Left lung (tissue), 10 donors: ENCODE results near the gene TWIST2. TPM values are rescaled to one million over a fixed set of nuclear protein-coding genes. Genes with fewer than 3 reads are reported as not detected.

ENCODE experiments used
- ATAC-seq: fragments of 200-7000 bp; cut with Tn5 transposase; one replicate; pipeline ENCODE4 v1.9.1; 2020; ENCODE audit warnings: moderate library complexity
- DNase-seq, 4 donors: peaks; one replicate each; pipeline ENCODE4 v3.0.0-alpha.2; 2013 to 2020
- H3K27ac ChIP-seq, 2 donors: fragments of 200-600 bp; sonication (generic) in 1 of 2; one replicate each; pipeline versions ENCODE4 v1.5.0 to v1.8.0; 2020 to 2021
- H3K27me3 ChIP-seq, 2 donors: fragments of 200-600 bp; sonication (generic) in 1 of 2; one replicate each; pipeline versions ENCODE4 v1.5.0 to v1.8.0; 2020 to 2021
- H3K36me3 ChIP-seq, 2 donors: fragments of 200-600 bp; sonication (generic) in 1 of 2; one replicate each; pipeline versions ENCODE4 v1.5.0 to v1.8.0; 2020 to 2021
- H3K4me1 ChIP-seq, 2 donors: fragments of 200-600 bp; one replicate each; pipeline ENCODE4 v1.8.0; 2021
- H3K4me3 ChIP-seq, 2 donors: fragments of 200-600 bp; sonication (generic) in 1 of 2; one replicate each; pipeline versions ENCODE4 v1.5.0 to v1.8.0; 2020 to 2021; ENCODE audit warnings: mild to moderate bottlenecking in 1 of 2
- H3K9me3 ChIP-seq, 2 donors: fragments of 200-600 bp; sonication (generic) in 1 of 2; one replicate each; pipeline versions ENCODE4 v1.5.0 to v1.8.0; 2020 to 2021
- CTCF ChIP-seq, 2 donors: fragments of 200-600 bp; sonication (generic) in 1 of 2; IDR thresholded peaks; one replicate each; pipeline versions ENCODE4 v1.5.0 to v1.8.0; 2021; ENCODE audit warnings: antibody characterized with exemption in 2 of 2
- intact Hi-C, 2 donors: fragments of 100-400 bp; cut with DNase I; formaldehyde crosslinking; loops; one replicate each; pipeline versions ENCODE4 v1.11.2 to v1.14.2; 2022
- polyA plus RNA-seq, 6 donors: library from polyadenylated mRNA; unstranded; fragments of 120-200 nt; gene quantifications; one replicate each; pipeline ENCODE4 v1.2.1, GENCODE V29; 2013; ENCODE audit not compliant: insufficient read length in 6 of 6
- total RNA-seq, 2 donors: library from RNA; stranded (reverse); fragmentation: NEBNext Ultra II Directional; extraction: Animal tissue kit (Norgen Biotek cat#: 25700); gene quantifications; one replicate each; pipeline ENCODE4 v1.2.1, GENCODE V29; 2021
- donor health status: DM: no; HTN: yes; CAD: no.
- donor health status: DM: no; HTN: no; CAD: no.

Gene TWIST2
- total and polyA plus RNA-seq, 8 donors = 4.0 to 12.8 (median 5.3) TPM

- Histone ChIP-seq H3K36me3 (no peaks in the 10 kb centered on the region), H3K27me3 (no peaks in the 10 kb centered on the region), H3K4me1 (no peaks in the 10 kb centered on the region), H3K4me3 (no peak overlapping the region), H3K27ac (no peak overlapping the region), H3K9me3 (no peaks in the 10 kb centered on the region)
- intact Hi-C loops = no loop called here
- ATAC-seq (no peak), DNase-seq (peak in 1 of 4 donors; percentile 11)
- TF ChIP-seq CTCF (IDR thresholded peaks at IDR 0.05) = no peak
Measured at GRCh38 chr2:238942080-238942725, 94.3 kb downstream of the TWIST2 start.

- H3K27ac ChIP-seq = no peak overlapping the region
- no peaks in the 10 kb centered on the region for H3K4me1 ChIP-seq
- no peaks in the 10 kb centered on the region for H3K36me3 ChIP-seq
- intact Hi-C loops = no loop called here
- ATAC-seq (no peak), DNase-seq (peak in 1 of 4 donors; percentile 10)
- H3K4me3 ChIP-seq = no peak overlapping the region
- H3K9me3 ChIP-seq = no peaks in the 10 kb centered on the region
- TF ChIP-seq CTCF (IDR thresholded peaks at IDR 0.05) = no peak
- H3K27me3 ChIP-seq = no peaks in the 10 kb centered on the region
Measured at GRCh38 chr2:238942726-238943300, 94.9 kb downstream of the TWIST2 start.

GRCh38 chr2:238943338-238944067, 95.6 kb downstream of the TWIST2 start:
- Histone ChIP-seq H3K4me1 (peaks cover 0 to 2% of the 10 kb centered on the region in 2 donors), H3K9me3 (no peaks in the 10 kb centered on the region), H3K4me3 (no peak overlapping the region), H3K27me3 (no peaks in the 10 kb centered on the region), H3K27ac (no peak overlapping the region), H3K36me3 (no peaks in the 10 kb centered on the region)
- no peak for ATAC-seq
- peak in 1 of 4 donors; percentile 10 for DNase-seq
- TF ChIP-seq CTCF (IDR thresholded peaks at IDR 0.05) = no peak
- intact Hi-C loops = no loop called here

GRCh38 chr2:238945433-238946150, 97.7 kb downstream of the TWIST2 start:
- H3K27me3 ChIP-seq = peaks cover 0 to 14% of the 10 kb centered on the region in 2 donors
- no peak overlapping the region for H3K4me3 ChIP-seq
- DNase-seq (peak in 2 of 4 donors; percentile 27 to 40), ATAC-seq (peak; percentile 92)
- TF ChIP-seq CTCF (IDR thresholded peaks at IDR 0.05) = peak; percentile 62 to 73
- H3K9me3 ChIP-seq = no peaks in the 10 kb centered on the region
- no peaks in the 10 kb centered on the region for H3K36me3 ChIP-seq
- H3K27ac ChIP-seq = no peak overlapping the region
- intact Hi-C loops = no loop called here
- H3K4me1 ChIP-seq = peaks cover 0 to 2% of the 10 kb centered on the region in 2 donors
